ENCODE measurements around the gene GFPT1. TPM values are rescaled to one million over a fixed set of nuclear protein-coding genes. Genes with fewer than 3 reads are reported as not detected.

GFPT1 gene
- total RNA-seq, 3 donors from 2014 or later (not counting 1 experiment from before 2014, with no cell fraction given) = 13.9 to 16.4 (median 15.0) TPM

DNA sequence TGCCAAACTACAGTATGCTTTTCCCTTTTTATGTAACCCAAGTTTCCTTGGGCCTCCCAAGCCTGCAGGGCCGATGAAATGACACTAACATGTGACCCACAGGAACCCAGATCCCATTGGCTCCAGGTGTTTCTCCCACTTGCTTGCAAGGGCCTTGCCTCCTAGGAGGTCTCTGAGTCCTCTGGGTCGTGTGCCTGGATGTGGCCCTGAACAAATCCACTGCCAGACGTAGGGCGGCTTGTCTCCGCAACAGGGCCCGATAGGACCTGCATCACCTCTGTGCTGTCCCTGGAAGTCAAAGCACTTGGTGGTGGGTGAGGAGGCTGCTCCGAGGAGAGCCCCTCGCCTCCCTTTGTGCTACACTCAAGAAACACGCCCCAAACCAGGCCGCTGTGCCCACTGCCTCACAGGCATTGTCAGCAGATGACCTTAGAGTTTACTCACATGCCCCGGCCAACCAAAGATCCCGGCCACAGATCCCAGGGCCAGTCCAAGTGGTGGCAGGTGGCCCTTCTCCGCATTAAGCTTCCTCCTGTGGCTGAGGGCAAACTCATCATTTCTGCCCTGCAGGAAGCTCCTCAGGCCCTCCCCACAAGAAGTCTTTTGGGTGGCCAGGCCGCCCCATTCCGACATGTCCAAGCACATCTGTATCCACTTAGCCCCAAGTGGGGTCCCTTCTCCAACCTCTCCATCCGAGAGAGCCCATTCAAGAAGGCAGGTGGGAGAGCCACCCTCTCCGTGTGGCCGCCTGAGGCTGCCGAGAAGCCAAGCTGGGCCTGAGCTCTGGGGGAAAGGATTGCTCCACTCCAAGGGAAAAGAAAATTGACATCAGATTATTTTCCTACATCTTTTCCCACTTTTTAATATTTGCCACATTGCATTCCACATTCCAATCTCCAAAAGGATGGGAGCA, 76.7 kb downstream of the GFPT1 start:
- no peak for ATAC-seq
- DNase-seq = no peak
- H3K36me3 ChIP-seq (ENCODE audit: control insufficient read depth, insufficient read depth, low read length) = no peaks in the 10 kb centered on the region
- no peaks in the 10 kb centered on the region for H3K9me3 ChIP-seq (ENCODE audit: control insufficient read depth, insufficient read depth, low read length)
- Mint-ChIP-seq H3K36me3 (peaks cover 8% of the 10 kb centered on the region), H3K9me3 (no peaks in the 10 kb centered on the region), H3K4me3 (peak overlapping the region; percentile 1), H3K27me3 (ENCODE audit: low read depth in 2 of 2) (peaks cover 6 to 22% of the 10 kb centered on the region in 2 donors), H3K27ac (peak overlapping the region in 1 of 2 donors; percentile 42), H3K4me1 (peaks cover 28 to 41% of the 10 kb centered on the region in 2 donors)
- H3K4me3 ChIP-seq (ENCODE audit: low read length) = no peak overlapping the region
- TF ChIP-seq, protein P1, sequence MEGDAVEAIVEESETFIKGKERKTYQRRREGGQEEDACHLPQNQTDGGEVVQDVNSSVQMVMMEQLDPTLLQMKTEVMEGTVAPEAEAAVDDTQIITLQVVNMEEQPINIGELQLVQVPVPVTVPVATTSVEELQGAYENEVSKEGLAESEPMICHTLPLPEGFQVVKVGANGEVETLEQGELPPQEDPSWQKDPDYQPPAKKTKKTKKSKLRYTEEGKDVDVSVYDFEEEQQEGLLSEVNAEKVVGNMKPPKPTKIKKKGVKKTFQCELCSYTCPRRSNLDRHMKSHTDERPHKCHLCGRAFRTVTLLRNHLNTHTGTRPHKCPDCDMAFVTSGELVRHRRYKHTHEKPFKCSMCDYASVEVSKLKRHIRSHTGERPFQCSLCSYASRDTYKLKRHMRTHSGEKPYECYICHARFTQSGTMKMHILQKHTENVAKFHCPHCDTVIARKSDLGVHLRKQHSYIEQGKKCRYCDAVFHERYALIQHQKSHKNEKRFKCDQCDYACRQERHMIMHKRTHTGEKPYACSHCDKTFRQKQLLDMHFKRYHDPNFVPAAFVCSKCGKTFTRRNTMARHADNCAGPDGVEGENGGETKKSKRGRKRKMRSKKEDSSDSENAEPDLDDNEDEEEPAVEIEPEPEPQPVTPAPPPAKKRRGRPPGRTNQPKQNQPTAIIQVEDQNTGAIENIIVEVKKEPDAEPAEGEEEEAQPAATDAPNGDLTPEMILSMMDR (IDR thresholded peaks at IDR 0.05) = no peak
- H3K27me3 ChIP-seq (ENCODE audit: control insufficient read depth, insufficient read depth, low read length) = peaks cover 13% of the 10 kb centered on the region
- peaks cover 27% of the 10 kb centered on the region for H3K4me1 ChIP-seq (ENCODE audit: control insufficient read depth, insufficient read depth, low read length)
- intact Hi-C loops (cut with micrococcal nuclease) = no loop called here
- no peak overlapping the region for H3K27ac ChIP-seq (ENCODE audit: low read length)
- 93% methylated on average over 19 of the region's 19 CpGs for WGBS (ENCODE audit: insufficient coverage)

- intact Hi-C loops (cut with micrococcal nuclease) = no loop called here
- Histone ChIP-seq H3K36me3 (ENCODE audit: control insufficient read depth, insufficient read depth, low read length) (no peaks in the 10 kb centered on the region), H3K4me1 (ENCODE audit: control insufficient read depth, insufficient read depth, low read length) (peaks cover 27% of the 10 kb centered on the region), H3K4me3 (ENCODE audit: low read length) (no peak overlapping the region), H3K27ac (ENCODE audit: low read length) (no peak overlapping the region), H3K9me3 (ENCODE audit: control insufficient read depth, insufficient read depth, low read length) (no peaks in the 10 kb centered on the region), H3K27me3 (ENCODE audit: control insufficient read depth, insufficient read depth, low read length) (peaks cover 13% of the 10 kb centered on the region)
- Mint-ChIP-seq H3K36me3 (peaks cover 8% of the 10 kb centered on the region), H3K27ac (peak overlapping the region in 1 of 2 donors; percentile 45), H3K4me3 (no peak overlapping the region), H3K9me3 (no peaks in the 10 kb centered on the region), H3K27me3 (ENCODE audit: low read depth in 2 of 2) (peaks cover 7 to 22% of the 10 kb centered on the region in 2 donors), H3K4me1 (peaks cover 28 to 41% of the 10 kb centered on the region in 2 donors)
- WGBS (ENCODE audit: insufficient coverage) = 76% methylated on average over 8 of the region's 9 CpGs
- TF ChIP-seq, protein P1 (IDR thresholded peaks at IDR 0.05) = no peak
- ATAC-seq (peak in 1 of 3 donors; percentile 11), DNase-seq (peak in 1 of 2 donors; percentile 36)
Observed at GRCh38 chr2:69309351-69310110, 77.5 kb downstream of the GFPT1 start.

- Histone ChIP-seq H3K4me1 (ENCODE audit: control insufficient read depth, insufficient read depth, low read length) (peaks cover 27% of the 10 kb centered on the region), H3K4me3 (ENCODE audit: low read length) (no peak overlapping the region), H3K27me3 (ENCODE audit: control insufficient read depth, insufficient read depth, low read length) (peaks cover 16% of the 10 kb centered on the region), H3K36me3 (ENCODE audit: control insufficient read depth, insufficient read depth, low read length) (no peaks in the 10 kb centered on the region), H3K9me3 (ENCODE audit: control insufficient read depth, insufficient read depth, low read length) (peaks cover 3% of the 10 kb centered on the region), H3K27ac (ENCODE audit: low read length) (no peak overlapping the region)
- peaks cover 8% of the 10 kb centered on the region for H3K36me3 Mint-ChIP-seq
- DNase-seq = no peak
- intact Hi-C loops (cut with micrococcal nuclease) = no loop called here
- peaks cover 19 to 30% of the 10 kb centered on the region in 2 donors for H3K27me3 Mint-ChIP-seq (ENCODE audit: low read depth in 2 of 2)
- ATAC-seq = no peak
- WGBS (ENCODE audit: insufficient coverage) = 97% methylated on average over 8 of the region's 8 CpGs
- no peak overlapping the region for H3K27ac Mint-ChIP-seq
- no peak overlapping the region for H3K4me3 Mint-ChIP-seq
- TF ChIP-seq, protein P1 (IDR thresholded peaks at IDR 0.05) = no peak
- no peaks in the 10 kb centered on the region for H3K9me3 Mint-ChIP-seq
- peaks cover 28 to 41% of the 10 kb centered on the region in 2 donors for H3K4me1 Mint-ChIP-seq
Observed at GRCh38 chr2:69308338-69308737, 78.7 kb downstream of the GFPT1 start.
